Endothelial cell of umbilical vein (primary cell): Measurements from ENCODE around the gene TM9SF4. TPM values are rescaled to one million over a fixed set of nuclear protein-coding genes. Genes with fewer than 3 reads are reported as not detected.

Source experiments
- BruUV-seq: library from RNA; stranded (reverse); fragments of 400-500 nt; replicated peaks from 2 replicates; lab custom pipeline; 2021; lab: Mats Ljungman, UMichigan
- CTCF ChIA-PET: fragments of 300-600, 350-600 bp; sonication (Branson Sonifier 250); formaldehyde crosslinking; loops from one replicate; lab custom pipeline; 2021; ENCODE audit warnings: antibody characterized with exemption, inconsistent platforms; lab: Charles Lee
- POLR2A ChIA-PET: fragments of 300-600, 350-600 bp; sonication (Branson Sonifier 250); formaldehyde crosslinking; loops from one replicate; lab custom pipeline; 2021; ENCODE audit warnings: antibody characterized with exemption, inconsistent platforms; lab: Charles Lee
- DNase-seq: peaks from one replicate; pipeline ENCODE4 v3.0.0-alpha.2; 2011; ENCODE audit warnings: low read depth, low spot score
- FAIRE-seq: peaks from 2 replicates; lab custom pipeline; 2011; peaks lifted over from hg19 to GRCh38; lab: Jason Lieb, UNC
- H2AFZ ChIP-seq: 2 replicates; pipeline ENCODE4 v1.6.0; 2012; ENCODE audit warnings: low read depth, low read length, control low read depth, inconsistent platforms
- H3K27ac ChIP-seq: 2 replicates; pipeline ENCODE4 v1.5.1; 2011; ENCODE audit warnings: low read depth, mild to moderate bottlenecking, control low read depth, low read length, moderate library complexity; ENCODE audit not compliant: insufficient read depth
- H3K27me3 ChIP-seq, 2 experiments: 2 replicates each; pipeline versions ENCODE4 v1.6.0 to v1.6.1; 2011; ENCODE audit warnings: low read length in 2 of 2, mixed read lengths in 1 of 2; ENCODE audit not compliant: control insufficient read depth in 2 of 2, insufficient read depth in 2 of 2
- H3K36me3 ChIP-seq, 2 experiments: 2 replicates in 1 of 2; 3 replicates in 1 of 2; pipeline ENCODE4 v1.5.1; 2011; ENCODE audit warnings: low read length in 2 of 2, mild to moderate bottlenecking in 1 of 2, moderate library complexity in 1 of 2; ENCODE audit not compliant: control insufficient read depth in 2 of 2, insufficient read depth in 2 of 2; ENCODE audit errors: extremely low read depth in 1 of 2
- H3K4me1 ChIP-seq: 3 replicates; pipeline ENCODE4 v1.5.1; 2011; ENCODE audit warnings: mild to moderate bottlenecking, low read length; ENCODE audit not compliant: control insufficient read depth, insufficient read depth; ENCODE audit errors: extremely low read depth
- H3K4me2 ChIP-seq: 2 replicates; pipeline ENCODE4 v1.6.1; 2011; ENCODE audit warnings: low read length, control low read depth, mixed read lengths; ENCODE audit not compliant: insufficient read depth
- H3K4me3 ChIP-seq, 3 experiments: fragments of 200-600 bp in 1 of 3; sonication (generic), shearing (Covaris generic) in 1 of 3; replicated peaks in 1 of 3; 2 replicates each; pipeline ENCODE4 v1.5.1; 2011 to 2016; ENCODE audit warnings: control low read depth in 3 of 3, low read length in 3 of 3, mild to moderate bottlenecking in 2 of 3, inconsistent platforms in 1 of 3, low read depth in 1 of 3, moderate library complexity in 1 of 3; ENCODE audit not compliant: insufficient read depth in 1 of 3
- H3K79me2 ChIP-seq: 2 replicates; pipeline ENCODE4 v1.6.0; 2012; ENCODE audit warnings: low read length, inconsistent platforms; ENCODE audit not compliant: control insufficient read depth, insufficient read depth
- H3K9ac ChIP-seq: replicated peaks from 2 replicates; pipeline ENCODE3; 2011; ENCODE audit warnings: low read length, control low read depth; ENCODE audit not compliant: insufficient read depth; ENCODE audit errors: extremely low read depth
- H3K9me1 ChIP-seq: replicated peaks from 3 replicates; pipeline ENCODE4 v1.6.0; 2011; ENCODE audit warnings: mild to moderate bottlenecking, low read length; ENCODE audit not compliant: control insufficient read depth, insufficient read depth; ENCODE audit errors: extremely low read depth
- H3K9me3 ChIP-seq: replicated peaks from 2 replicates; pipeline ENCODE4 v1.5.1; 2012; ENCODE audit warnings: low read length, inconsistent platforms; ENCODE audit not compliant: control insufficient read depth, insufficient read depth
- H4K20me1 ChIP-seq: replicated peaks from 2 replicates; pipeline ENCODE3; 2011; ENCODE audit warnings: mild to moderate bottlenecking, low read length; ENCODE audit not compliant: control insufficient read depth, insufficient read depth; ENCODE audit errors: extremely low read depth
- CTCF ChIP-seq, 2 donors: IDR thresholded peaks; 1 replicate in 1 of 2; 2 replicates in 1 of 2; pipeline ENCODE4 v1.5.1; 2011; ENCODE audit warnings: low read length in 2 of 2, mild to moderate bottlenecking in 2 of 2, moderate library complexity in 2 of 2, control low read depth in 1 of 2, inconsistent platforms in 1 of 2, low read depth in 1 of 2; ENCODE audit not compliant: insufficient read depth in 1 of 2; ENCODE audit errors: extremely low read depth in 1 of 2
- EZH2 ChIP-seq: IDR thresholded peaks from 2 replicates; pipeline ENCODE4 v1.6.1; 2012; ENCODE audit warnings: borderline replicate concordance, low read depth, mild to moderate bottlenecking, moderate library complexity, low read length, inconsistent platforms; ENCODE audit not compliant: severe bottlenecking
- FOS ChIP-seq: IDR thresholded peaks from 2 replicates; pipeline ENCODE4 v1.6.1; 2011; ENCODE audit warnings: mild to moderate bottlenecking, low read length, moderate library complexity, borderline replicate concordance; ENCODE audit not compliant: insufficient read depth
- dilution Hi-C: fragments of 300-500 bp; cut with MboI; formaldehyde crosslinking; loops from one replicate; pipeline ENCODE4 v1.15.0; 2019; ENCODE audit warnings: low sequenced_read_pairs; ENCODE audit not compliant: extremely low pct_ligation_motif_present
- intact Hi-C: fragments of 100-400 bp; cut with micrococcal nuclease; formaldehyde crosslinking; loops from one replicate; pipeline ENCODE4 v1.10.0; 2022
- polyA plus RNA-seq, 4 experiments: library from polyadenylated mRNA; depleted of rRNA in 3 of 4; stranded (reverse) in 3 of 4; unstranded in 1 of 4; fragments of >200 nt; gene quantifications; 2 replicates each; pipeline versions ENCODE4 v1.2.1 to v1.2.3, GENCODE V29; 2011 to 2012; ENCODE audit warnings: missing spikeins in 1 of 4
- total RNA-seq: library from RNA; stranded (reverse); gene quantifications from 2 replicates; pipeline ENCODE4 v1.2.3, GENCODE V29; 2021

The TM9SF4 gene
- total and polyA plus RNA-seq, 2 donors (not counting 3 experiments of a cell fraction or from before 2014, with no cell fraction given), result 46.4 to 61.9 TPM

GRCh38 chr20:32155017-32155981 lies 45.8 kb downstream of the TM9SF4 start:
- DNase-seq, result peak; percentile 87
- Histone ChIP-seq H3K9me1 (no peaks in the 10 kb centered on the region), H2AFZ (no peak overlapping the region), H3K79me2 (no peaks in the 10 kb centered on the region), H4K20me1 (no peaks in the 10 kb centered on the region), H3K9ac (peak overlapping the region; percentile 37), H3K27ac (peak overlapping the region; percentile 85), H3K27me3 (no peaks in the 10 kb centered on the region), H3K9me3 (no peaks in the 10 kb centered on the region), H3K4me1 (peaks cover 25% of the 10 kb centered on the region), H3K36me3 (peaks cover 7 to 33% of the 10 kb centered on the region in 2 experiments), H3K4me3 (no peak overlapping the region), H3K4me2 (peak overlapping the region; percentile 38)
- POLR2A ChIA-PET, result no interaction called here
- dilution Hi-C loops (no loop called here), intact Hi-C loops (loop anchor here (5.0 kb wide), 1 partner anchor 497 kb away; no protein-coding TSS in a partner anchor)
- CTCF ChIA-PET, result interaction anchor here (1.4 kb wide), 1 partner anchor 332 kb away, joined by 3 read pairs; no protein-coding TSS in a partner anchor
- BruUV-seq, result no TSS peak
- peak; percentile 89 for FAIRE-seq
- TF ChIP-seq CTCF (IDR thresholded peaks at IDR 0.05; ENCODE audit: extremely low read depth in 1 of 2, insufficient read depth in 1 of 2, low read depth in 1 of 2, low read length in 2 of 2) (peak in 1 of 2 donors; percentile 47), FOS (peak; percentile 32), EZH2 (no peak)
